ENCODE results near the gene SLC35F1. TPM values are rescaled to one million over a fixed set of nuclear protein-coding genes. Genes with fewer than 3 reads are reported as not detected.

The SLC35F1 gene
- total and polyA plus RNA-seq, 5 donors, result 1.0 to 2.4 (median 2.0) TPM

DNA sequence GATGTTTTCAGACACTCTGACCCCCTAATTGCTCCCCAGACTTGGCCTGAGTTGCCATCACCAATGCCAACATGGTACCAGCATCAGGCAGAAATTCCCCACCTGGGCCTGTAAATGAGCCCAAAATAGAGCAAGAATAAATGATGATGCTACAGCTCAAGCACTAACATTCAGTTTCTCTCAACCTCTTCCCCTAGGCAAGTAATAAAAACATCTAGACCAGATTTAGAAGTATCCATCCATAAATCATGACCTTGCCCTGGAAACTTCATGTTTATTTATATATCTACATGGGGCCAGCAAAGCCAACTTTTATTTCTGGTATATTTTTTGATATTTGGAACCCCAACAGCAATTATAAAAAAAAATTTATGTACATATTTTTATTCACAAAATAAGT, 419.6 kb downstream of the SLC35F1 start:
- Histone ChIP-seq H3K9me3 (ENCODE audit: control insufficient read depth, low read length) (no peaks in the 10 kb centered on the region), H3K4me1 (ENCODE audit: control insufficient read depth, insufficient read depth, low read length) (no peaks in the 10 kb centered on the region), H3K4me3 (ENCODE audit: low read length) (no peak overlapping the region), H3K27ac (ENCODE audit: low read length) (no peak overlapping the region), H3K27me3 (ENCODE audit: control insufficient read depth, insufficient read depth) (no peaks in the 10 kb centered on the region)
- DNase-seq (no peak), ATAC-seq (no peak)
- intact Hi-C loops (cut with DNase I), result no loop called here

DNA sequence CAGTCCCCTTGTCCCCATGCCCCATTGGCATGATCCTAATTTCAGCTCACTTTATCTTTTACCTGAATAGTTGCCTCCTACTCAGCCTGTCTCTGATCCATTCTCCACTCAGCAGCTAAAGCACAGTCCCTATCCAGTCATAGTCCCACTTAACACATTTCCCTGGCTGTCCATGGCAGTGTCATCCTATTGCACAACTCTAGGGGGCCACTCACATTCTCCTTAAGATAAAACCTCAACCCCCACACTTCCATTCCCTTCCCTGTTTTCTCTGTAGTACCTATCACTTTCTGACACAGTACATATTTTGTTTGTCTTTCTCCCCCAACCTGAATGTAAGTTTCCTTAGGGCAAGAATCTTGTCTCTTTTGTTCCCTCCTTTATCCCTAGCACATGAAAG, 420.2 kb downstream of the SLC35F1 start:
- Histone ChIP-seq H3K27me3 (ENCODE audit: control insufficient read depth, insufficient read depth) (no peaks in the 10 kb centered on the region), H3K4me3 (ENCODE audit: low read length) (no peak overlapping the region), H3K27ac (ENCODE audit: low read length) (no peak overlapping the region), H3K4me1 (ENCODE audit: control insufficient read depth, insufficient read depth, low read length) (no peaks in the 10 kb centered on the region), H3K9me3 (ENCODE audit: control insufficient read depth, low read length) (no peaks in the 10 kb centered on the region)
- ATAC-seq (no peak), DNase-seq (no peak)
- intact Hi-C loops (cut with DNase I), result no loop called here

DNA sequence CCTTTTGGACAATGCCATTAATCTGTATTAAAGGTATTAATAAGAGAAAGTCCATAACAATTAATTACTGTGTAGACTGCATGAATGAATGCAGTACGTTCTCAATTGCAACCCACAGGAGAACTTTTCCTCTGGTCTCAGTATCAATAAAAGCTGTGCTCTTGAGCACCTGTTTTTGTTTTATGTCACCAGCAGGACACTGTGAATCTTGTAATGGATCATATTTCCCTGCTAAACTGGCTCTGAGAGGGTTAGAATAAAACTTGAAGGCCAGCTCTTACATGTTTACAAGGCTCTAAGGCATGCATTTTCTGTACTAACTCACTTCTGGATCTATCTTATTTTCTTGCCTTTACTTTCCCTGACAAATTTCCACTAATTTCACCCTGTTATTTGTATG, 426.7 kb downstream of the SLC35F1 start:
- Histone ChIP-seq H3K27me3 (ENCODE audit: control insufficient read depth, insufficient read depth) (no peaks in the 10 kb centered on the region), H3K27ac (ENCODE audit: low read length) (no peak overlapping the region), H3K4me1 (ENCODE audit: control insufficient read depth, insufficient read depth, low read length) (no peaks in the 10 kb centered on the region), H3K9me3 (ENCODE audit: control insufficient read depth, low read length) (no peaks in the 10 kb centered on the region), H3K4me3 (ENCODE audit: low read length) (no peak overlapping the region)
- intact Hi-C loops (cut with DNase I), result no loop called here
- no peak for ATAC-seq
- no peak for DNase-seq
- WGBS, result 93% methylated on average over 1 of the region's 1 CpG

DNA sequence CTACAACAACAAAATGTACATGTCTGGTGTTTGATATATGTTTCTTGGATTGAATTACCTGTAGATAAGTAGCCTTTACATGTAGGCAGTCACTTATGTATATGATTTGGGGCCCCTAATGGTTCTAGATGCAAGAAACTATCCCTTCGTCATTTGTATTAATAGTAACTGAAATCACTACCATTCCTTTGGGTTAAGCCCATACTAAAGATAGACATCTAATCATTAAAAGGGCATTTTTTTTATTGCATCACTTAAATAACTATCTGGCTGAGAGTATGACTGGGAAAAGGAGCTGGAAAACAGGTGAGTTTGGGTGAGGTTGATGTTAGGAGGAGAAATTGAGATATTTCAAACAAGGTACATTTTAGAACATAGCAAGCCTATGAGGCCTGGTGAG, 427.6 kb downstream of the SLC35F1 start:
- H3K4me1 ChIP-seq (ENCODE audit: control insufficient read depth, insufficient read depth, low read length), result no peaks in the 10 kb centered on the region
- no peak overlapping the region for H3K4me3 ChIP-seq (ENCODE audit: low read length)
- no peak for DNase-seq
- no peaks in the 10 kb centered on the region for H3K27me3 ChIP-seq (ENCODE audit: control insufficient read depth, insufficient read depth)
- WGBS, result 79% methylated on average over 1 of the region's 1 CpG
- no peak overlapping the region for H3K27ac ChIP-seq (ENCODE audit: low read length)
- intact Hi-C loops (cut with DNase I), result no loop called here
- ATAC-seq, result no peak
- H3K9me3 ChIP-seq (ENCODE audit: control insufficient read depth, low read length), result no peaks in the 10 kb centered on the region

DNA sequence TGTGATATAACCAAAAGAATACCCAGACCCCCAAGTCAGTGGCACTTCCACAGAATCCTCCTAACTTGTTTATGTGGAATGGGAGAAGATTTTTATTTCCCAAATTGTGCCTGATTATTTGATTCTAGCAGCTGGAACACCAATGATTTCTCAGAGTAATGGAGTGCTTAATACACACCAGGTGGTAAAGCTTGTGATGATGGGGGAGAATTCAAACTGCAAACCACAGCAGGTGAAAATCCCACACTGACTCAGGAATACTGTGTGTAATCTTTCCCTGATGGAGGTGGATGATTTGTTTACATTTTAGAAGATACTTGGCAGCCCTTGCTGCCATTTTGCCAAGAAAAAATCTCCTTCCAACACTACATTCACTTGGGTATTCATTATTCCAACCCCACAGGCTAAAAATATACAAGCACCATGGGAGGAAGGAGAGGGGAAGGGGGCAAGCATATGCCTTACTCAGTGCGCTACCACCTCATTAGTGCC, 428.3 kb downstream of the SLC35F1 start:
- Histone ChIP-seq H3K4me1 (ENCODE audit: control insufficient read depth, insufficient read depth, low read length) (no peaks in the 10 kb centered on the region), H3K27ac (ENCODE audit: low read length) (no peak overlapping the region), H3K27me3 (ENCODE audit: control insufficient read depth, insufficient read depth) (no peaks in the 10 kb centered on the region), H3K4me3 (ENCODE audit: low read length) (no peak overlapping the region), H3K9me3 (ENCODE audit: control insufficient read depth, low read length) (no peaks in the 10 kb centered on the region)
- 89% methylated on average over 1 of the region's 1 CpG for WGBS
- intact Hi-C loops (cut with DNase I), result no loop called here
- DNase-seq (no peak), ATAC-seq (no peak)

DNA sequence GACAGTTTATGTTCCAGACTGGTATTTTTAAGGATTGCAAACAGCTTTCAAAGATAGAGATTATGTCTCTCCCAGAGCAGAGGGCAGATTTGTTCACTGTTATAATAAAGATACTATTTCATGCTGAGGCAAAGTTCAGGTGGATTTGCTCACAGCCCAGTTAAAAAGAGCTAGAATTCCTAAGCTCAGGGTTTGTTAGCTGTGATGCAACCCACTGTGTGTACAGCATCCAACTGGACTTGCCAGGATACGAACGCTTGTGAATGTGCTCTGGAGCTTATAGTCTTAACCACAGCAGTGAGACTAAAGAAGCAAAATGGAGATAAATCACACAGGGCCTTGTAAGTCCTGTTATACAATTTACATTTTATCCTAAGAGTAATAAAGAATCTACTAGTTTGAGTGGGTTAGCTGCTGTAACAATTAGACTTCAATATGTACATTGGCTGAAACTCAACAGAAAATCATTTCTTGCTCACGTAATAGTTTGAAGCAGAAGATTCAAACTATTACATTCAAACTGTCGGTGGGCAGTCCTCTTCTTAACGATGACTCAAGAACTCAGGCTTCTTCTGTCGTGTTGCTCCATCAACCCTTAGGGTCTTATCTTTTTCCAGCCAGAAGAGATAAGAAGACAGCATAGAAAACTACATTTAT, 437.1 kb downstream of the SLC35F1 start:
- no peak for DNase-seq
- intact Hi-C loops (cut with DNase I), result no loop called here
- H3K27me3 ChIP-seq (ENCODE audit: control insufficient read depth, insufficient read depth), result no peaks in the 10 kb centered on the region
- no peak overlapping the region for H3K27ac ChIP-seq (ENCODE audit: low read length)
- WGBS, result 74% methylated on average over 6 of the region's 6 CpGs
- H3K4me1 ChIP-seq (ENCODE audit: control insufficient read depth, insufficient read depth, low read length), result no peaks in the 10 kb centered on the region
- H3K4me3 ChIP-seq (ENCODE audit: low read length), result no peak overlapping the region
- no peaks in the 10 kb centered on the region for H3K9me3 ChIP-seq (ENCODE audit: control insufficient read depth, low read length)
- no peak for ATAC-seq

DNA sequence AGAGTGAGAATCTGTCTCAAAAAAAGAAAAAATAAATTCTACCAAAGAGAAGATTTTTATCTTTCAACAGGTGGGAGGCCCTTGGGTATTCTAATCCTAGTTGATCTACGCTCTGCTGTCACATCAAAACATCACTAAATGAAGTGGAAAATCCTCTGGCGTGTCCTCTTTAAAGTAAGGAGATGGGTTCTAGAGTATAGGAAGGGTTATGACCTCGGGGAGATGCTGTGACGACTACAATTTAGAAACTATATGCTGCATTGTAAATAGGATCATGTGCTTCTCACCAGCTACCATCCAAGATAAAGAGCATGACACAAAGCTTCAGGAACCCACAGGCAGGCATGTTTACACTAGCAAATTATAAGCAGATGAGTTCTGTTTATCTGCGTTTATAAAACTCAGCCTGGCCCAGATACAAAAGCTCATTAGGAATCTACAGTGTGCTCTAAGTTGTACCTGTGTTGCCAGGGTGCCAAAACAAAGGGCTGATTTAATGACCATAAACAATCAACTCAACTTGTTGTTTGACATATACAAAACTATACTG, 443.9 kb downstream of the SLC35F1 start:
- no peak overlapping the region for H3K27ac ChIP-seq (ENCODE audit: low read length)
- no peaks in the 10 kb centered on the region for H3K27me3 ChIP-seq (ENCODE audit: control insufficient read depth, insufficient read depth)
- no peaks in the 10 kb centered on the region for H3K9me3 ChIP-seq (ENCODE audit: control insufficient read depth, low read length)
- intact Hi-C loops (cut with DNase I), result no loop called here
- DNase-seq (no peak), ATAC-seq (no peak)
- no peak overlapping the region for H3K4me3 ChIP-seq (ENCODE audit: low read length)
- H3K4me1 ChIP-seq (ENCODE audit: control insufficient read depth, insufficient read depth, low read length), result peaks cover 2% of the 10 kb centered on the region
- WGBS, result 80% methylated on average over 5 of the region's 5 CpGs

DNA sequence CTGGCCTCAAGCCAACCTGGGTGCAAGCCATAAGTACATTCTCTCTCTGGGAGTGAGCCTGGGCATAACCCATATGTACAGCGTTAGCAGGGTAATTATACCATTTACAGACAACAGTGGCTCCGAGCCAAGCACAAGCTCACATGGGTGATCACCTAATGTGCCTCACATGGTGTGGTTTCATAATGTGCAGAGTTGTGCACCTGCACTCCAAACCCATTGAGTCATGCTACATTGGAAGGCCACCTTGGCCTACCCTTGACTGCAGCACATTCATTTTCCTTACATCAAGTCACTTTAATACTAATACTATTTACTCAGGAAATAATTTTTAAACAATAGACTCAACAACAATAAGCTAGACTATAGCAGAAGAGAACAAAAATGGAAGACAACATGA, 446.5 kb downstream of the SLC35F1 start:
- peaks cover 2% of the 10 kb centered on the region for H3K4me1 ChIP-seq (ENCODE audit: control insufficient read depth, insufficient read depth, low read length)
- intact Hi-C loops (cut with DNase I), result no loop called here
- no peak for ATAC-seq
- H3K27ac ChIP-seq (ENCODE audit: low read length), result no peak overlapping the region
- no peaks in the 10 kb centered on the region for H3K9me3 ChIP-seq (ENCODE audit: control insufficient read depth, low read length)
- no peaks in the 10 kb centered on the region for H3K27me3 ChIP-seq (ENCODE audit: control insufficient read depth, insufficient read depth)
- no peak overlapping the region for H3K4me3 ChIP-seq (ENCODE audit: low read length)
- WGBS, result 92% methylated on average over 2 of the region's 2 CpGs
- no peak for DNase-seq

DNA sequence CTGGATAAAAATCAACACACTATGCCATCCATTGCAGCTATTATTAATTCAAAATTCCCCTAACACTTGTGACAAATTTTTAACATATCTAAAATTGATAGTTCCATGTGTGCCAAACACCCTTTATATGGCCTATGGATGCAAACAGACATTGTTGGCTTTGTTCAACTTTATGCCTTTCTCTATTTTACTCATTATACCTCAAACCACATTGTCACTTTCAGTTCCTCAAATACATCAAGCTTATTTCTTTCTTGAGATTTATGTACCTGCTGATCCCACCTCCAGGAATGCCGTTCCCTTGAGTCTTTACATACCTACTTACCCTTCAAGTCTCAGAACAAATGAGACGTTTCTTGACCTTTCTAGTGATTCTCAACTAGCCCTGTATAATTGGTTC, 447.6 kb downstream of the SLC35F1 start:
- Histone ChIP-seq H3K9me3 (ENCODE audit: control insufficient read depth, low read length) (no peaks in the 10 kb centered on the region), H3K4me3 (ENCODE audit: low read length) (no peak overlapping the region), H3K27me3 (ENCODE audit: control insufficient read depth, insufficient read depth) (no peaks in the 10 kb centered on the region), H3K27ac (ENCODE audit: low read length) (no peak overlapping the region), H3K4me1 (ENCODE audit: control insufficient read depth, insufficient read depth, low read length) (peaks cover 2% of the 10 kb centered on the region)
- DNase-seq (no peak), ATAC-seq (no peak)
- intact Hi-C loops (cut with DNase I), result no loop called here
- 90% methylated on average over 2 of the region's 2 CpGs for WGBS

DNA sequence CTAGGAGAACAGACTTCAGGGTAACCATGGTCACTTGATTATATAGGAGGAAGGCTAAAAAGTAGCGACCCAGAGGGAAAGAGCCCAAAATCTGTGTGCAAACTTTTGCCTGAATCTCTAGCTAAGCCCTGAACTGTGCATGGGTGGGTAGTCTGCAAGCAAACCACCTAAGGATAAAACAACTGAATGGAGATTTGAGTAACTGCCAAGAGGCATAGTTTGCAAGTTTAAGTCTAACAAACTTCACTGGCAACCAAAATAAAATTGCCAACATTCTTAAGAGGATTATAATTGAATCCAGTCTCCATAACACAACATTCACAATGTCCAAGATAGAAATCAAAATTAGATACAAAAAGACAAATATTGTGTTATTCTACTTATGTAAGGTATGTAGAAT, 449.0 kb downstream of the SLC35F1 start:
- no peak overlapping the region for H3K27ac ChIP-seq (ENCODE audit: low read length)
- H3K27me3 ChIP-seq (ENCODE audit: control insufficient read depth, insufficient read depth), result no peaks in the 10 kb centered on the region
- peaks cover 2% of the 10 kb centered on the region for H3K4me1 ChIP-seq (ENCODE audit: control insufficient read depth, insufficient read depth, low read length)
- intact Hi-C loops (cut with DNase I), result no loop called here
- no peak for DNase-seq
- H3K9me3 ChIP-seq (ENCODE audit: control insufficient read depth, low read length), result no peaks in the 10 kb centered on the region
- H3K4me3 ChIP-seq (ENCODE audit: low read length), result no peak overlapping the region
- 67% methylated on average over 1 of the region's 1 CpG for WGBS
- ATAC-seq, result no peak

DNA sequence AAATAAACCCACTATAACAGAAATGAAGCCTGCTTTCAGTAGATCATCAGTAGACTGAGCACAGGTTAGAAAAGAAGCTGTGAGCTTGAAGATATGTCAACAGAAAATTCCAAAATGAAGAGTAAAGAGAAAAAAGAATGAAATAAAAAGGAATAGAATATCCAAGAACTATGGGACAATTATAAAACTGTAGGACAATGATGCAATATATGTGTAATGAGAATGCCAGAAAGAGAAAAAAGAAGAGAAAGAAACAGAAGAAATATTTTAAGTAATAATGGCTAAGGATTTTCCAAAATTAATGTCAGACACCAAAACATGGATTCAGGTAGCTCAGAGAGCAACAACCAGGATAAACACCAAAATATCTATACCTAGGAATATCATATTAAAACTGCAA, 449.6 kb downstream of the SLC35F1 start:
- Histone ChIP-seq H3K27me3 (ENCODE audit: control insufficient read depth, insufficient read depth) (no peaks in the 10 kb centered on the region), H3K9me3 (ENCODE audit: control insufficient read depth, low read length) (no peaks in the 10 kb centered on the region), H3K27ac (ENCODE audit: low read length) (no peak overlapping the region), H3K4me1 (ENCODE audit: control insufficient read depth, insufficient read depth, low read length) (peaks cover 2% of the 10 kb centered on the region), H3K4me3 (ENCODE audit: low read length) (no peak overlapping the region)
- DNase-seq, result no peak
- no peak for ATAC-seq
- intact Hi-C loops (cut with DNase I), result no loop called here
